Measurements from ENCODE around the gene RBBP8.

DNA sequence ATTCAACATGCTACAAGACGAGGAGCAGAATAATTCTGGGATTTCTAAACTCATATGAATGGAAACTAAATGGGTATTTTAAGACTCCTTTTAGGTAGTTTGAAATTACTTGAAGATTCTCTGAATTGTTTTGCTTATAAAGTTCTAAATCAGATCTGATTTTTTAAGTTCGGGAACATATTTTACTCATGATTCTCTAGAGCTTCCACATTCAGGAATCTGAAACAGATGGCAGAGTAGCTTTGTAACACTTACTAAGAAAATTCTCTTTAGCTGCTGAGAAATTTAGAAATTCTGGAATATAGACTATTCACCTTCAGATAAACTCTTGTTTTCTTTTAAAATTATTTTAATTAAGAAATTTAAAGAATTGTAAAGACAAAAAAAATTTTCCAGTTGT lies 13.7 kb downstream of the RBBP8 start:
- TF ChIP-seq, protein P1, sequence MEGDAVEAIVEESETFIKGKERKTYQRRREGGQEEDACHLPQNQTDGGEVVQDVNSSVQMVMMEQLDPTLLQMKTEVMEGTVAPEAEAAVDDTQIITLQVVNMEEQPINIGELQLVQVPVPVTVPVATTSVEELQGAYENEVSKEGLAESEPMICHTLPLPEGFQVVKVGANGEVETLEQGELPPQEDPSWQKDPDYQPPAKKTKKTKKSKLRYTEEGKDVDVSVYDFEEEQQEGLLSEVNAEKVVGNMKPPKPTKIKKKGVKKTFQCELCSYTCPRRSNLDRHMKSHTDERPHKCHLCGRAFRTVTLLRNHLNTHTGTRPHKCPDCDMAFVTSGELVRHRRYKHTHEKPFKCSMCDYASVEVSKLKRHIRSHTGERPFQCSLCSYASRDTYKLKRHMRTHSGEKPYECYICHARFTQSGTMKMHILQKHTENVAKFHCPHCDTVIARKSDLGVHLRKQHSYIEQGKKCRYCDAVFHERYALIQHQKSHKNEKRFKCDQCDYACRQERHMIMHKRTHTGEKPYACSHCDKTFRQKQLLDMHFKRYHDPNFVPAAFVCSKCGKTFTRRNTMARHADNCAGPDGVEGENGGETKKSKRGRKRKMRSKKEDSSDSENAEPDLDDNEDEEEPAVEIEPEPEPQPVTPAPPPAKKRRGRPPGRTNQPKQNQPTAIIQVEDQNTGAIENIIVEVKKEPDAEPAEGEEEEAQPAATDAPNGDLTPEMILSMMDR (IDR thresholded peaks at IDR 0.05): no peak
- no peak for TF ChIP-seq POLR2A (IDR thresholded peaks at IDR 0.05)
